ENCODE measurements around the gene TRIM14.

The TRIM14 gene

GRCh38 chr9:98046180-98046543 lies 72.9 kb downstream of the TRIM14 start:
- no peak for TF ChIP-seq POLR2A (IDR thresholded peaks at IDR 0.05; ENCODE audit: extremely low read depth, insufficient read length)
- TF ChIP-seq MYC (IDR thresholded peaks at IDR 0.05; ENCODE audit: low read depth, low read length): no peak
- TF ChIP-seq CTCF (IDR thresholded peaks at IDR 0.05; ENCODE audit: low read depth, low read length): no peak
- no peak for TF ChIP-seq MAX (IDR thresholded peaks at IDR 0.05; ENCODE audit: low read depth, low read length)
- DNase-seq (ENCODE audit: low read depth): no peak
- peak overlapping the region; percentile 91 for H3K4me3 ChIP-seq (ENCODE audit: low read depth, low read length)

GRCh38 chr9:98045234-98046179 lies 73.5 kb downstream of the TRIM14 start:
- peak; percentile 92 for DNase-seq (ENCODE audit: low read depth)
- TF ChIP-seq CTCF (IDR thresholded peaks at IDR 0.05; ENCODE audit: low read depth, low read length) (no peak), POLR2A (IDR thresholded peaks at IDR 0.05; ENCODE audit: extremely low read depth, insufficient read length) (peak; percentile 71), MAX (IDR thresholded peaks at IDR 0.05; ENCODE audit: low read depth, low read length) (peak; percentile 91), MYC (IDR thresholded peaks at IDR 0.05; ENCODE audit: low read depth, low read length) (peak; percentile 95)
- peak overlapping the region; percentile 91 for H3K4me3 ChIP-seq (ENCODE audit: low read depth, low read length)

- no peak overlapping the region for H3K4me3 ChIP-seq (ENCODE audit: low read depth, low read length)
- peak; percentile 28 for DNase-seq (ENCODE audit: low read depth)
- no peak for TF ChIP-seq CTCF (IDR thresholded peaks at IDR 0.05; ENCODE audit: low read depth, low read length)
- TF ChIP-seq MYC (IDR thresholded peaks at IDR 0.05; ENCODE audit: low read depth, low read length): no peak
- no peak for TF ChIP-seq POLR2A (IDR thresholded peaks at IDR 0.05; ENCODE audit: extremely low read depth, insufficient read length)
- TF ChIP-seq MAX (IDR thresholded peaks at IDR 0.05; ENCODE audit: low read depth, low read length): no peak
Observed at GRCh38 chr9:98043915-98044314, 75.1 kb downstream of the TRIM14 start.

GRCh38 chr9:98040212-98040611 lies 78.8 kb downstream of the TRIM14 start:
- TF ChIP-seq MYC (IDR thresholded peaks at IDR 0.05; ENCODE audit: low read depth, low read length) (no peak), POLR2A (IDR thresholded peaks at IDR 0.05; ENCODE audit: extremely low read depth, insufficient read length) (no peak), MAX (IDR thresholded peaks at IDR 0.05; ENCODE audit: low read depth, low read length) (no peak), CTCF (IDR thresholded peaks at IDR 0.05; ENCODE audit: low read depth, low read length) (no peak)
- DNase-seq (ENCODE audit: low read depth): no peak
- no peak overlapping the region for H3K4me3 ChIP-seq (ENCODE audit: low read depth, low read length)

GRCh38 chr9:98039607-98040017 lies 79.4 kb downstream of the TRIM14 start:
- TF ChIP-seq POLR2A (IDR thresholded peaks at IDR 0.05; ENCODE audit: extremely low read depth, insufficient read length): no peak
- DNase-seq (ENCODE audit: low read depth): no peak
- H3K4me3 ChIP-seq (ENCODE audit: low read depth, low read length): no peak overlapping the region

- TF ChIP-seq CTCF (IDR thresholded peaks at IDR 0.05; ENCODE audit: low read depth, low read length) (no peak), POLR2A (IDR thresholded peaks at IDR 0.05; ENCODE audit: extremely low read depth, insufficient read length) (no peak), MAX (IDR thresholded peaks at IDR 0.05; ENCODE audit: low read depth, low read length) (no peak), MYC (IDR thresholded peaks at IDR 0.05; ENCODE audit: low read depth, low read length) (no peak)
- no peak overlapping the region for H3K4me3 ChIP-seq (ENCODE audit: low read depth, low read length)
- no peak for DNase-seq (ENCODE audit: low read depth)
Observed at GRCh38 chr9:98038958-98039357, 80.1 kb downstream of the TRIM14 start.
